Hematopoietic multipotent progenitor cell treated with erythropoietin and hydrocortisone succinate and interleukin-3 and kit ligand, for 4 days (in vitro differentiated cells): ENCODE results near the gene TXNIP.

Experiments used
- DNase-seq: peaks from one replicate; pipeline ENCODE4 v3.0.0-alpha.2; 2015

TXNIP gene

GRCh38 chr1:145961425-145962156, 34.8 kb downstream of the TXNIP start:
- peak; percentile 56 for DNase-seq

GRCh38 chr1:145961109-145961424, 35.3 kb downstream of the TXNIP start:
- DNase-seq, result no peak

DNA sequence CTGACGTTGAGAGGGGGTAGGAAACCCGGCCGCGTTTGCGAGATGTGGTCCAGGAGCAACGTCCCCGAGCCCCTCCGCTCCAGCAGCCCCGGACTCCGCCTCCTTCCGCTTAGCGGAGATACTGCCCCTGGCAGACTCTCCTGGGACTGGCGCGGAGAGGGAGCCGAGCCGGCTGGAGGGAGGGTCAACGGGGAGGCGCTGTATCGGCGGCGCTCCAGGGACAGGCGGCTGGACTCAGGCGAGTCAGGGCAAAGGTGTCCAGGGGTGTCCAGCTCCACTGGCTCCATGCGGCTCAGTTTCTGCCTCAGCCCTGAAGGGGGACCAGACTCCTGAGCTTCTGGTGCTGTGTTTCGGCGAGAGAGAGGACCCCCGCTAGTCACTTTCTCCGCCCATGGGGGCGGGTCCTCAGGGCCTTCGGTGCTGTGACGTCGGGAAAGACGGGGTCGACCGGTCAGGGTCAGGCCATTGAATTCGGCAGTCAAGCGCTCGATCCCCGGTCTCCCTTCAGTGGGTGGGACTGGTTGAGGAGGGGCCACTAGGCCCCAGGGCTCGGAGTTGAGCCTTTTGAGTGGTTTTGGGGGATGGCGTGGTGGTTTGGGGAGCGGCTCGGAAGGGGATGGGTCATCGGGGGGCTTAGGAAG, 35.8 kb downstream of the TXNIP start:
- DNase-seq, result peak; percentile 89

DNA sequence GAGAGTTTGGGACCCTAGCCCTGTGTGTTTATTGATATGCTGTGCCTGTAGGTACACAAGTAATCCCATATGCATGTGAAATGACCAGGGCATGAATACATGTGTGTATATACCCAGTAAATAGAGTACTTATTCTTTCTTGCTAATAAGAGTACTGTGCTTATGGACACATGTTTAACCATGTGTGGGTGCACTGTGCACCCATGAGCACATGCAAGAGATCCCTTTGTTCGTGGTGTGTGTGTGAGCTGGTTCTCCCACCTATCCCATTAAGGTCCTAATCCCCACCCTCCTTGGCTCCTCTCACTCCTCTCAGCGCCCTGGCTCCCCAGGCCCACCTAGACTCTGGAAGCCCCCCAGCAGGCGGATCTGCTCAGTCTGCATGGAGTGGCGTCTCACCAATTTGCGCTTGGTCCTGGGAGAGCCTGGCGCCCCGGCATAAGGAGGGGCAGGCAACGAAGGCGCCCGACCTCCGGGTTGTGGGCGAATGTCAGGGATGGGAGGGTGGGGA, 36.4 kb downstream of the TXNIP start:
- peak; percentile 18 for DNase-seq

DNA sequence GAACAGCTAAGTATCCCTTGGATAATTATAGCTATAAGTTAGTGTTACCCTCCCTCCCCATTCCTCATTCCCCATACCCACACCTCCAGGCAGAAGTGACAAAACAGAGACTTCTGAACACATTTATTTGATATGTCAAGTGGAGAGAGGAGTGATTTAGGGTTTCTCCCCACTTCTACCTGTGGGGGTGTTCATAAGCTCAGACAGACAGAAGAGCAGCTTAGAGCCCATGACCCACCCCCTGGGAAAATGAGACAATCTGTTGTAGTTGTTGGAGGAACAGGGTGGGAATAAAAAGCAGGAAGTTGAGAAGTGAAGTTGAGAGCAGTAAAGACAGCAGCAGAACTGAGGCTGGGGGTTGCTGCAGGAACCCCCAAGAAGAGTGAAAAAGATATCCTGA, 37.0 kb downstream of the TXNIP start:
- DNase-seq, result no peak

DNA sequence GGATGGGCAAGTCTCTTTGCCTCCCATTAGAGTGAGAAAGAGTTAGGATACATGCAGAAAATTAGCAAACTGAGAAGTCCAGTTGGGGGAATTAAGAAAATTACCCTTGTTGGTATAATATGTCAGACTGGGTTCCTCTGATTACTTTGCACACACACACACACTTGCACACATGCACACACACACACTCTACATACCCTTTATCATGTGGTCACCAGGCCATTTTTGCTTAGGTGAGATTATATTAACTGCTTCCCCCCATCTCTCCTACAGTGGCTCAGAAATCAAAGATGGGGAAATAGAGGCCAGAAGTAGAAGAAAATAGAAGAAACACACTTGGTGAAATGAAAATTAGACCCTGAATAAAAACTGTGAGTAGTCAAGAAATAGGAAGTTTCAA, 37.6 kb downstream of the TXNIP start:
- no peak for DNase-seq

DNA sequence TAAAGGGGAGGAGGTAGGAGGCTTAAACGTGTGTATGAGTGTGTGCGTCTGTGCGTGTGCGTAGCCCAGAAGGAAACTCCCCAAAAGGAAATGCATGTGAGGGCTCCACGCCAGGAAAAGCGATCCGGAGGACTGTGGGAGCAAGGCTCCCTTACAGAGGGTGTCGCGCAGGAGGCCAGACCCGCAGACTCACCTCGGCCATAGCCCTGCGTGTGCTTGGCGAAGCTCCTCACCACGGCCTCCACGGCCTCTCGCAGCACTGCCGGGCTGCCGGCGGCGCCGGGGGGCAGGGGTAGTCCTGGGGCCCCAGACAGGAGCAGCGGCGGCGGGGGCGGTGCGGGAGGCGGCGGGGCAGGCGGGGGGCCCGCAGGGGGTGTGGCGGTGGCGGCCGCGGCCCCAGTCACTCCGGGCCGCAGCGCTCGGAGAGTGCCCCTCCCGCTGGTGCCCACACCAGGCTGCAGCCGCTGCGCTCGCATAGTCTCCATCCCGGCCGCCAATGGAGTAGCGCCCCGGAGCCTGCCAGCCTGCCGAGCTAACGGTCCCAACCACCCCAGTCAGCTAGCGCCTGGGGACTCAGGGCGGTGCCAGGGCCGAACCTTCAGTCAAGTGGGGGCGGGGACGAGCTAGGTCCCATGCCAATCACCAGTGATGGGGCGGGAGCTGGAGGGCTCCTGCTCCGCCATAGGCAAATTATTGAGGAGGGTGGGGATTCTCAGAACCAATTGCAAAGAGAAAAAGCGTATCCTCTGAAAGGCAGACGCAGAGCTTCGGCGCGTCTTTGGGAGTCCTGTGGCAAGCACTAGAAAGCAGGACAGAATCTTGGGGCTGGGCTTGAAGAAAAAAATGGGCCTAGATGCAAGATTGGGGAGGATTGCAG, 38.7 kb downstream of the TXNIP start, which contains the start of gene LIX1L:
TSS of gene LIX1L (minus strand) at position 575 of the 877 bp plus-strand sequence. CDS start at position 485, 90 bp downstream.
- peak; percentile 100 for DNase-seq

DNA sequence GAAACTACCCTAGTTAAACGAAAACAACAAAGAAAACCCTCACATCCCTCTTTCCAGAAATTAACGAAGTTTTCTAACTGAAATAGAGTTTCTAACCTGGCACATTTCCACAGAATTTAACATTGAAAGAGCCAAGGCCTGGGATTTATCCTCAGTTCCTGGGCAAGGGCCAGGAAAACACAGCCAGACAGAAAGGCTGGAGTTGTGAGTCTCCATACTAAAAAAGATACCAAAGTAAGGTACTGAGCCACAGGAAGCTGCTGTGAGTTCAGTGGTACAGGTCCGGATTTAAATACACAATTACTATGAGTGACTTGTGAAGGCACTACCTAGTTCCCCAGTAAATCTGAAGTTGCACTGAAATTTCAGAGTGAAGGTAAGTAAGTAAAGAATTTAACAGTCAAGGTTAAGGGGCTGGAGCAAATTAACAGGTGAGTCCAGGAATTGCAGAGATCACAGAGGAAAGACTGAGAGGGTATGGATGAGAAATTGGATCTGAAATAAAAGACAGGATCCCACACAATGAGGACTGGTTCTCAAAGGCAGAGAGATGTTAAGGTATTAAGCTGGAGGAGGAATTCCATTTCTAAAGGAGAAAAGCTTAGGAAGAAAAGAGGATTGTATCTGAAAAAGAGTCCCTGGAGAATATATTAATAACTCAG, 39.5 kb downstream of the TXNIP start:
- peak; percentile 13 for DNase-seq

- DNase-seq, result no peak
These were observed 40.0 kb downstream of the TXNIP start for GRCh38 chr1:145956361-145956760.

- DNase-seq, result no peak
These were observed 40.9 kb downstream of the TXNIP start for GRCh38 chr1:145955436-145955835.

DNA sequence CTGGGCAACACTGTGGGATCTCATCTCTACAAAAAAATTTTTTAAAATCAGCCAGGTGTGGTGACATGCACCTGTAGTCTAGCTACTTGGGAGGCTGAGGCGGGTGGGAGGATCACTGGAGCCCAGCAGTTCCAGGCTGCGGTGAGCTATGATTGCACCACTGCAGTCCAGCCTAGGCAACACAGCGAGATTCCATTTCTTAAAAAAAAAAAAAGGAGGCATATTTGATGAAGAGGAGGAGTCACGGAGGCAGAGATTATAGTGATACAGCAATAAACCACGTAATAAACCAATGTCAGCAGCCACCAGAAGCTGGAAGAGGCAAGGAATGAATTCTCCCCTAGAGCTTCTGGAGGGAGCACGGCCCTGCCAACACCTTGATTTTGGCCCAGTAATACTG, 42.5 kb downstream of the TXNIP start:
- no peak for DNase-seq

DNA sequence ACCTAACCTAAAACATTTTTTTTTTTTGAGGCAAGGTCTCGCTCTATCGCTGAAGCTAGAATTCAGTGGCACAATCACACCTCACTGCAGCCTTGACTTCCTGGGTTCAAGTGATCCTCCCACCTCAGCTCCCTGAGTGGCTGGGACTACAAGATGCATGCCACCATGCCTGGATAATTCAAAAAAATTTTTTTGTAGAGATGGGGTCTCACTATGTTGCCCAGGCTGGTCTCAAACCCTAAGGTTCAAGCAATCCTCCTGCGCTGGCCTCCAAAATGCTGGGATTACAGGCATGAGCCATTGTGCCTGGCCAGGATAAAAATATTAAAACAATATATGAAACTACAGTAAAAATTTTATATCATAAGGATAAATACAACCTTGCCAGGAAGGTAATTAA, 43.5 kb downstream of the TXNIP start:
- no peak for DNase-seq

DNA sequence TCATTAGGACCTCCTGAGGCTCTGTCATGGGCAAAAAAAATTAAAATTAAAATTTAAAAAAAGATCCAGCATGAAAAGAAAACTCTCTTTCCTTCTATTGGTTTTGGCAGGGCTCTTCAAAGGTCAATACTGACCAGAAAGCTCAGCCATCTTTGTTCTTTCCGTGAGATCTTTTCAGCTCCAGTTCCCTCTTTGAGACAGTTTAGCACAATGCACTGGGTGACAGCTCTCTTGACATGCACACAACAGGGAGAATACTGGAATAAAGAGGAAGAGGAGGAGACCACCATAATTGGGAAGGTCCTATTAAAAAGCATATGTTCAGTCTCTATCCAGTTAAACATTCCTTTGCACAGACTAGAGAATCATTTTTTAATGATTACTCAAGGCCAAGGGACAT, 44.9 kb downstream of the TXNIP start:
- DNase-seq, result no peak

DNA sequence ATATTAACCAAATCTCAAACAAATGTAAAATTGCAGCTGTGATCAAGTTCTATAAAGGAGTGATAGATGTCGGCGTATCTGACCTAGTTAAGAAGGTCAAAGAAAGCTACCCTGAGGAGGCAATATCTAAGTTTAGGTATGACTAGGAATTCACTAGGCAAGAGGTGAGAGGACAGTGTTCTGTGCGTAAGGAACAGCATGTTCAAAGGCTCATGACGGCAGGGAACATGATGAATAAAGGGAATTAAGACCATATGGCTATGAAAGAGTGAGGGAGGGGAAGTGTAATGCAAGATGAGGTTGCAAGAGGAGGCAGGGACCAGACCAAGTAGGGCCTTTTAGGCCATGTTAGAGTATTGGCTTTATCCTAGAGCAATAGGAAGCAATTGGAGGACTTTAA, 47.2 kb downstream of the TXNIP start:
- no peak for DNase-seq

- no peak for DNase-seq
These were observed 48.8 kb downstream of the TXNIP start for GRCh38 chr1:145947551-145947950.

DNA sequence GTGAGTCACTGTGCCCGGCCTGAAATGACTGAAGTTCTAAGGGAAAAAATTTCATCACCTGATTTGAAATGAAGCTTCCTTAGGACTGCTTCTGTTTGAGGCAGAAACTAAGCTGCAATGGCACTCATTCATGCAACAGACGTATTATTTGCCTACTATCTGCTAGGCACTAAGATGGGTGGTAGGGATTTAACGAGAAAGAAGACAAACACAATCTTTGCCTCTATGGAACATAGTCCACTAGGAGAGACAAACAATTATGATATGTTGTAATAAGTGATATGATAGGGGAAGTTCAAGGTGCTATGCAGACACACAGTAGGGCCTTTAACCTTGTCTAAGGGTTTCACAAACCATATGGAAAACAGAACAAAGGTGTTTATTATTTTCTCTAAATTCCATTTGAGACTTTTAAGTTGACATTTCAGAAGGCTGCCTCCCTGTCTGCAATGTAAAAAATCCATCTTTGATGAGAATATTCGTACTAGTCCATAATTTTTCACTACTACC, 49.8 kb downstream of the TXNIP start:
- no peak for DNase-seq

- no peak for DNase-seq
These were observed 51.8 kb downstream of the TXNIP start for GRCh38 chr1:145944532-145944931.

DNA sequence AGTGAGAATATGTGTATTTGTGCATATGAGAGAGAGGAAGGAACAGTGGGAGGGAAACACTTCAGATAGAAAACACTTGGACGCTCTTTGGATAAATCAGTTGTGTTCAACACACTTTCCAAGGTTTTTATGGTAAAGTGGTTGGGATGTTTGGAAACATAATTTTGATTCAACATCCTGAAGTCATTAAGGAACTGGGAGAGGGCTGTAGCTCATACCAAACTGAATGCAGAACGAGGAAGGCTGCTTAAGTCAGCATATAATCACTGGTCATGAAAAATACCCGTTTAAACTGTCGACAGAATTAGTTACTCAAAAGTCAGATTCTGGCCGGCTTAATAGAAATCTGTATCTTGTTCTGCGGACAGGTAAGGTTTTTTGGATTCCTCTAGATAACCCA, 53.5 kb downstream of the TXNIP start:
- DNase-seq, result no peak
